SH-SY5Y (cell line): ENCODE results near the gene APBB1IP.

Source experiments
- GATA2 ChIP-seq: IDR thresholded peaks from 2 replicates; pipeline ENCODE4 v1.6.1; 2011; ENCODE audit warnings: mild to moderate bottlenecking, low read depth, low read length
- GATA3 ChIP-seq: IDR thresholded peaks from 2 replicates; pipeline ENCODE4 v1.6.1; 2011; ENCODE audit warnings: low read depth, mild to moderate bottlenecking, low read length, moderate library complexity

DNA sequence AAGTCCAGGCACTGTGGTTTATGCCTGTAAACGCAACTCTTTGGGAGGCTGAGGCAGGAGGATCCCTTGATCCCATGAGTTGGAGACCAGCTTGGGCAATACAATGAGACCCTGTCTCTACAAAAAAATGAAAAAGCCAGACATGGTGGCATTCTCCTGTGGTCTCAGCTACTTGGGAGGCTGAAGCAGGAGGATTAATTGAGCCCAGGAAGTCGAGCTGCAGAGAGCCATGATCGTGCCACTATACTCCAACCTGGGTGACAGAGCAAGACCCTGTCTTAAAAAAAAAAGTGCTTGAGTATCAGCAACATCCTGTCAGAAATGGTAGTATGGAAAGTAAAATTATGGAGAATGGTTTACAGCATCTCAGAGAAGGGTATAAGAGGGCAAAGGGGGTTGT lies 11.6 kb downstream of the APBB1IP start:
- TF ChIP-seq GATA2 (no peak), GATA3 (no peak)
